Left cardiac atrium (tissue), 4 donors: ENCODE measurements around the gene SLC47A2. TPM values are rescaled to one million over a fixed set of nuclear protein-coding genes. Genes with fewer than 3 reads are reported as not detected.
"Not testable (repeated sequence)": the region's sequence is repeated elsewhere in the genome, so short reads cannot be mapped to it uniquely, and the experiment has no call there.

ENCODE experiments used
- ATAC-seq, 2 donors: fragments of 200-7000 bp; cut with Tn5 transposase; one replicate each; pipeline ENCODE4 v1.9.1; 2020; ENCODE audit warnings: mild to moderate bottlenecking in 2 of 2, moderate library complexity in 2 of 2
- DNase-seq: peaks from one replicate; pipeline ENCODE4 v3.0.0-alpha.2; 2020
- intact Hi-C, 2 donors: fragments of 100-400 bp; cut with DNase I; formaldehyde crosslinking; loops; one replicate each; pipeline versions ENCODE4 v1.14.1 to v1.15.1; 2022 to 2023
- total RNA-seq, 2 donors: library from RNA; stranded (reverse); fragmentation: NEBNext Ultra II Directional; extraction: Animal tissue kit (Norgen Biotek cat#: 25700); gene quantifications; one replicate each; pipeline ENCODE4 v1.2.1, GENCODE V29; 2021
- donor health status: DM: no; HTN: yes; CAD: no.
- donor health status: DM: no; HTN: yes; CAD: no; lungs with severe emphysema.
- donor health status: DM: yes; HTN: yes; CAD: no.
- donor health status: Dilated cardiomyopathy.

Gene SLC47A2
- total RNA-seq, 2 donors from 2014 or later = not detected

GRCh38 chr17:19714542-19715411 is 1.6 kb downstream of the SLC47A2 start:
- intact Hi-C loops = no loop called here
- DNase-seq = no peak
- no peak for ATAC-seq

- no peak for DNase-seq
- intact Hi-C loops = no loop called here
- ATAC-seq = no peak
Observed at GRCh38 chr17:19713901-19714361, 2.5 kb downstream of the SLC47A2 start.

DNA sequence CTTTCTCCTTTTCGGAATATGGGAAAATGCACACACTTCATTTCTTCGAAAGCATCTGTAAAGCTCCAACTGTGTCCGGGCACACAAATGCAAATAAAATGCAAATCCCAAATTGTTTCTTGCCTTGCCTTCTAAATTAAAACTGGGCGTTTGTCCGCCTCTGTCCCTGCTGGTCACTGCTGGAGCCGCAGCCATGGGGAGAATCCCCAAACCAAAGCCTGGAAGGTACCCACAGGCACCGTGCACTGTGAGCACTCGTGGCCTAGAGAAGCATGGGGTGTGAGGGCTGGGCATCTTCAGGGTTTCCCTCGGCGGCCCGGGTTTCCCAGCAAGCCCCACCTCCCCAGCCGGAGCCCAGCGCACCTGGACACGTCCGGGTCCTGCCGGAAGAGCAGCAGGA is 2.9 kb downstream of the SLC47A2 start:
- ATAC-seq (no peak), DNase-seq (no peak)
- intact Hi-C loops = no loop called here

- no peak for DNase-seq
- ATAC-seq = no peak
- intact Hi-C loops = no loop called here
Observed at GRCh38 chr17:19712436-19713004, 3.9 kb downstream of the SLC47A2 start.

GRCh38 chr17:19709841-19710240 is 6.5 kb downstream of the SLC47A2 start:
- ATAC-seq (no peak), DNase-seq (no peak)
- intact Hi-C loops = no loop called here

- DNase-seq (no peak), ATAC-seq (no peak)
- intact Hi-C loops = no loop called here
Observed at GRCh38 chr17:19708431-19709175, 7.8 kb downstream of the SLC47A2 start.

DNA sequence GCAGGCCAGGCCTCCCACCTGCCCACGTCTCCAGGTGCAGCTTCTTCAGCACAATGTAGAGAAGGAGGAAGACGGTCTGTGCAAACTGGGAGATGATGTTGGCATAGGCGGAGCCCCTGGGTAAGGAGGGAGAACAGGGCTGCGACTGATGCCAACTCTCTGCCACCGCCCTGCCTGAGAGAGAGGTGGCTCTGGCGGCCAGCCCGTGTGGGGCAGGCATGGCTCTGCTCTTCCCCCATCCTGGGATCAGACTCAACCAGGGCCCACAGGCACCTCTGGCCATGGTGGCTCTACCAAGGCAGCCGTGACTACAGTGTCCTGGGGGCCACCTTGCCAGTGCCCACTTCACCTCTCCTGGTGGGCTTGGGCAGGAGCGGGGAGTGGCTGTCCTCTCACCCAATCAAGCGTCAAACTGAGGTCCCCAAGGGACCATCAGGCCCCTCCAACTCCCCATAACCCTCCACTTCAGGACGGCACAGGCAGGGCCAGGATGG is 8.6 kb downstream of the SLC47A2 start:
- ATAC-seq = peak; percentile 47 to 62
- intact Hi-C loops = no loop called here

DNA sequence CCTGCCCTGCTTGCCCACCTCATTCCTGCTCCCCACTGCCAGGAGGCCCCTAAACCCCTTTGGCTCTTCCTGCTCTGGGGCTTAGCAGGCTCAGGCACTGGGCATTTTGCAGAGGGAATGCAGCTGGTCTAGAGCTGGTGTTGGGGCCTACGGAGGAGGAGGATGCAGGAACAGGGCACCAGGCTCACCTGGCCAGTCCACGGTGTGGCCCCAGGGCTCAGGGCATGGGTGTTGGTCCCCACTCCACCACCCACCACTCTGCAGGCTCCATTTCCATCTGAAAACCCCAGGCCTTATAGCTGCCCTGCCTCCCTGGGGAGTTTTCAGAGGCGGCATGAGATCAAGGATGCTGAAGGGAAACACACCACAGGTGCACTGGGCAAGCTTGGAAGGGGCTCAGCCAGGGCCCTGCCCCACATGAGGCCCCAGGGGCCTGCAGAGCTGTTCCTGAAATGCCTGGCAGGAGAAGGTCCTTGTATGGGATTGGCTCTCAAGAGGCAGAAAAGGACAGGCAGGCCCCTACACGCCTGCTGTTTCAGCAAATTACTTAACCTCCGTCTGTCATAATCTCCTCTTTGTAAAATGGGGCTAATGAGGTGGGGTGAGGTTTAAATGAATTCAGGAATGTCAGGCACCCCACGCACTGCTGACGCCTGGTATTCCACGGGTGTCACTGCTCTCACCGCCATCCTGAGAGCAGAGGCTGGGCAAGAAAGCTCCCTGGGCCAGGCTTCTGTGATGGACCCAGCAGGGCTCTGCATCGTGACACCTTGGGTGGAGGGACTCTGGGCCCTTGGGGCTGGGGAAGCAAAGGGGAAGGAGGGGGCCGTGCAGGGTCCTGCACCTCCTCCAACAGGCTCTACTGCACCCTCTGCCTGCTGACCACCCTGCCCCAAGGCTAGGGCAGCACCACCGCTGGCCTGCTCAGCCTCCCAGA is 9.3 kb downstream of the SLC47A2 start:
- intact Hi-C loops = no loop called here
- ATAC-seq (no peak), DNase-seq (no peak)

More for the DNA sequence above, 8.6 kb downstream of the SLC47A2 start:
- no peak for DNase-seq

DNA sequence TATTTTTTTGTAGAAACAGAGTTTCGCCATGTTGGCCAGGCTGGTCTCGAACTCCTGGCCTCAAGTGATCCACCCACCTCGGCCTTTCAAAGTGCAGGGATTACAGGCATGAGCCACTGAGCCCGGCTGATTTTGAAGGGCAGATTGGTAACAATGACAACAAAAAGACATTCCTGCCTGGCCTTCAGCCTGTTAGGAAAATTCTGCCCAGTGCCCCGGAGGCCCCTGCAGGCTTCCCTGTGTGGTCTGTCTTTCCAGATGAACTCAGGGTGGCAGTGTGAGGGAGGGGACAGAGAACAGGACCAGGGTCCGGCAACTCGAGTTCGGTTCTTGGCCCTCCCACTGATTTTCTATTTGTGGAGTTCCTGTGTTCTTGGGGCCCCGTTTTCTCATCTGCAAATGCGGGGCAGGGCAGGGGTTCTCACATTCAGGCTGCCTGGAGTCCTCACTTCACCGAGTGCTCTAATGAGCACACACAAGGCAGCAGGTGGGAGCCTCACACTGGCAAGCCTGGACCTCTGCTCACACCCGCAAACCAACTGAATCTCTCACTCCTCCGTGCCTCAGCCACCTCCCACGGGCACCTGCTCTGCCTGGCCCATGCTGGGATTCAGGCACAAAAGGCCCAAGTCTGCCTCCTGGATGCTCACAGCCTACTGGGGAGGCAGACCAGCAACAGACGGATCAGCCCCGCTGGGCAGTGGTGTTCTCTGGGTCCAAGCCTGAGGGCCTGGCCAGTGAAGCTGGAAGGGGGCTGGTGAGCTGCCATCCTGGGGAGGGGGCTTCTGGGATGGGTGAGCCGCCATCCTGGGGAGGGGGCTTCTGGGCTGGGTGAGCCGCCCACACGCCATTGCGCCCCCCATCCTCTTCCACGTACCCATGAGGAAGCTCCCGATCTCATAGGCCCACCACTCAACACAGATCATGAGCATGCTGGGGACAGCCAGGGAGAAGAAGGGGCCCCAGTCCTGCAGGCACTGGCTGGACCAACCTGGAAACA is 10.3 kb downstream of the SLC47A2 start:
- intact Hi-C loops = no loop called here
- DNase-seq (no peak), ATAC-seq (no peak)

GRCh38 chr17:19705201-19705600 is 11.2 kb downstream of the SLC47A2 start:
- ATAC-seq = no peak
- no peak for DNase-seq
- intact Hi-C loops = no loop called here

DNA sequence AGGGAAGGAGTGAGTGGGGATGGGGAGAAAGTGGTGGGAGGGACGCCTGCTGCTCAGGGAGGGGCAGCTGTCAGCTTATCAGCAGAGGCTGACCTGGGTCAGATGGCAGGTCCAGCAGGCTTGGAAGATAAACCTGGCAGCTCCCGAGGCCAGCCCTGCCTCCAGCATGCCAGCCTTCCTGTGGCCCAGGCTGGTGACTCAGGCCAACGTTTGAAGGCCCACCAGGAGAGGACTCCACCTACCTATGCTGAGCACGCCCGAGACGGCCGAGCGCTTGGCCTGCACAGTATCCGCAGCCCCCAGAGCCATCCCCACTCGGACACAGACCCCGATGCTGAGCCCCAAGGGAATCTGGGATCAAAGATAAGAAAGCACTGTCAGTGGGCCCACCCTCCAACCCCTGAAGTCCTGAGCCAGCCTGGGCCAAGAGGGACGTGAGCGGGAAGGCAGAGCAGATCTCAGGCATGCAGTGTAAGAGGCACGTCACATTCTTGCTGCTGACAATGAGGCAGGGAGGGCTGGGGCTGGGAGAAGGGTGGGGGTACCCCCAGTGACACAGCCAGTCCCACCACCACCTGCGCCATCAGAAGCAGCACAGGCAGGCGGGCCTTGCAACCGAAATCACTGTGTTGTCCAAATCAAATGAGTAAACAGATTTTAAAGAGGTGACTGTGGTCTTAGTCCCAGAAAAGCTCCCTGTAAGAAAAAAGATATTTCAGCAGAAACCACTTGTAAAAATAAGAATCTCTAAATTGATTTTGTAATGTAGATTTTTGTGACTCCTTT is 12.4 kb downstream of the SLC47A2 start:
- intact Hi-C loops = no loop called here
- DNase-seq = no peak
- peak; percentile 48 to 67 for ATAC-seq

DNA sequence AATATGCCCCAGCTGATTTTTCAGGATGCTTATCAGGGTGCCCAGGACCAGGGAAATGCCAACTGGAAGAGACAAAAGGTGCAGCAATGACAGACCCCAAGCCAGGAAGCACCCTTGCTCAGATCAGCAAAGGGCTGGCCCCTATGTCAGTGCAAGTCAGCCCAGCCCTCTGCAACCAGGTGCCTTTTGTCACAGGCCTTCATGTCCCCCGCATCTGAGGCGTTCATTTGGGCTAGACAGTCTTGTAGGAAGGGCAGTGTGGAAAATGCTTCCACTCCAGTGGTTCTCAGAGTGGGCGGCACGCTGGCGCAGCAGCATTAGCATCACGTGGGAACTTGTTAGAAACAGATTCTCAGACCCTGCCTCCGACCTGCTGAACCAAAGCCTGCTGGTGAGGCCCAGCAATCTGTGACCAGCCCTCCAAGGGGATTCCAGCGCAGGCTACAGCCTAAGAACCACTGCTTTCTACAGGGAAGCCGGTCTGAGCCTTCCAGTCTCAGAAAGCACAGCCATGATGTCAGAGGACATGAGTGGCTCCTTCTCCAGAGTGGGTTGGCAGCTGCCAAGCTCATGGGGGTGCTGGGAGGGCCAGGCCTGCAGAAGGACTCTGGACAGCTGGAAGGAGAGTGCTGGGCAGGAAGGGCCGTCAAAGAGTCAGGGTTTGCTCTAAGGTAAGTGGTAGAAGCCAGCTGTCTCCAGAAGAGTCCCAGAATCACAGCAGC is 13.1 kb downstream of the SLC47A2 start:
- intact Hi-C loops = no loop called here
- no peak for DNase-seq
- peak; percentile 42 to 62 for ATAC-seq

DNA sequence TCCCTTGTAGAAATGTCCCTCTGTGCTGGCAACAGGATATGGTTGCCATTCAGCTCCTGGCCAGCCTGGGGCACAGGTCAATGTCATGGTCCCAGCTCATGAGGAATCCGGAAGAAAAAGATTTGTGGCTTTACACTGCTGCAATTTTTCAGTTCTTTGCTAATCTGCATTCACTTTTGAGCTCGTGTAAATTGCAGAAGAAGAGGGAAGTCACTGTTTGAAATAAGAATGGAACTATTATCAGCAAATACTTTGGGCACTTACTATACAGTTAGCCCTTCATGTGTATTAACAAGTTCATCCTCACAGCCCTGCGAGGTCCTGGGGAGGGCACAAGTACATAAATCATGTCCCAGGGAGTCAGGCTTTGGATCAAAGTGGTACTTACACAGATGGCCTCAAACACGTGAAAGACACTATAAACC is 14.2 kb downstream of the SLC47A2 start:
- ATAC-seq (no peak), DNase-seq (no peak)
- intact Hi-C loops = no loop called here

DNA sequence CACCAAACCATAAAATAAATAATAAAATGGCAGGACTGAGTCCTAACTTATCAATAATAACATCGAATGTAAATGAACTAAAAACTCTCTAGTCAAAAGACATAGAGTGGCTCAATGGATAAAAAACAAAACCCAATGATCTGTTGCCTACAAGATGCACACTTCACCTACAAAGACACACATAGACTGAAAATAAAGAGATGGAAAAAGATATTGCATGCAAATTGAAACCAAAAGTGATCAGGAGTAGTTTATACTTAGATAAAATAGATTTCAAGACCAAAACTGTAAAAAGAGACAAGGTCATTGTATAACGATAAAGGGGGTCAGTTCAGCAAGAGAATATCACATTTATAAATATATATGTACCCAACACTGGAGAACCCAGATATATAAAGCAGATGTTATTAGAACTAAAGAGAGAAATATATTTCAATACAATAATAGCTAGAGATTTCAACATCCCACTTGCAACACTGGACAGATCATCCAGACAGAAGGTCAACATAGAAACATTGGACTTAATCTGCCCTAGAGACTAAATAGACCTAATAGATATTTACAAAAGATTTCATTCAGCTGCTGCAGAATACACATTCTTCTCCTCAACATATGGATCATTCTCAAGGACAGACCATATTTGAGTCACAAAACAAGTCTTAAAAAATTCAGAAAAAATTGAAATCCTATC is 29.8 kb downstream of the SLC47A2 start:
- DNase-seq (no peak), ATAC-seq (no peak)
- intact Hi-C loops = no loop called here

- intact Hi-C loops, DNase-seq, ATAC-seq: not testable (repeated sequence)
Observed at GRCh38 chr17:19684909-19685580, 31.3 kb downstream of the SLC47A2 start.
